Bronchial epithelial cell (primary cell): Measurements from ENCODE around the gene NR1D1. TPM values are rescaled to one million over a fixed set of nuclear protein-coding genes. Genes with fewer than 3 reads are reported as not detected.

Experiments
- DNase-seq: peaks from one replicate; pipeline ENCODE4 v3.0.0-alpha.2; 2010; ENCODE audit warnings: low read depth
- FAIRE-seq: peaks from 2 replicates; lab custom pipeline; 2011; peaks lifted over from hg19 to GRCh38; lab: Jason Lieb, UNC
- H3K27me3 ChIP-seq: 2 replicates; pipeline ENCODE4 v1.5.1; 2011; ENCODE audit warnings: low read length; ENCODE audit not compliant: control insufficient read depth, insufficient read depth
- H3K36me3 ChIP-seq: 2 replicates; pipeline ENCODE4 v1.5.1; 2011; ENCODE audit warnings: low read length; ENCODE audit not compliant: control insufficient read depth, insufficient read depth
- H3K4me3 ChIP-seq: 2 replicates; pipeline ENCODE4 v1.5.1; 2011; ENCODE audit warnings: mild to moderate bottlenecking, low read depth, low read length, control low read depth
- total RNA-seq: library from RNA; depleted of rRNA; stranded (reverse); fragments of >200 nt; gene quantifications from 2 replicates; pipeline ENCODE4 v1.2.1, GENCODE V29; 2014
- TF ChIP-seq, protein P1 (sequence below): IDR thresholded peaks from 2 replicates; pipeline ENCODE4 v1.5.1; 2011; ENCODE audit warnings: mild to moderate bottlenecking, moderate library complexity, low read length, control low read depth, inconsistent platforms; ENCODE audit not compliant: insufficient read depth, severe bottlenecking

Gene NR1D1
- total RNA-seq, 1 donor from 2014 or later, result 0.79 TPM

DNA sequence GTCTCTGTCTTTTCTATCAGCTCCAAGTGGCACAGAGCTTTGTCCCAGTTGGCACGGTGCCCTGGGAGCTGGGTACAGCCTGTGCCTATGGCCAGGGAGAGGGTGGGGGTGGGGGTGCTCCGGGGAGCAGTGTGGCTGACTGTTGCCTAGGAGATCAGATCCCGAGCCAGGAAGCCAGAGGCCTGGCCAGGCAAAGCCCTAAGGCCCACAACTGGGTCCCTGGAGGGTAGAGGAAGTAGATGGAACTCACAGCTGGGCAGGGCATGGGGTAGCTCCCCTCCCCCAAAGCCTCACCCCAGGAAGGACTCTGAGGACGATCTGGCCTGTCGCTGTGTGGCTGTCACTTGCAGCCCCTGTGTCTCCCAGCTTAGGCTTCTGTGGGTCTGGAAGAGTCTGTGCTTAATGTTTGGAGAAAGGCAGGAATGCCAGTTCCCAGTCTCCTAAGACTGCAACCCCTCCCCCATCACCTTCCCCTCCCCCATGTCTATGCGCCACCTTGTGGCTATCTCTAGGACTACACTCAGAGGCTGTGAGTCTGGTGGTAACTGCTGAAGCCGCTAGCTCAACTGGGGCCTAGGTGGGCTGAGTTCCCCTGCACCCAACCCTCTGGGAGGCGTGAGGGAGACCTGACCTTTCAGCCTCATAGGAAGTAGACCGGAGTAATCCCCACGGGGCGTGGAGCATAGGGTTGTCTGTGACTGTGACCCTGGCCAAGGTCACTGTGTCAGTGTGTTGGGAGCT is 25.0 kb downstream of the NR1D1 start:
- TF ChIP-seq, protein P1, sequence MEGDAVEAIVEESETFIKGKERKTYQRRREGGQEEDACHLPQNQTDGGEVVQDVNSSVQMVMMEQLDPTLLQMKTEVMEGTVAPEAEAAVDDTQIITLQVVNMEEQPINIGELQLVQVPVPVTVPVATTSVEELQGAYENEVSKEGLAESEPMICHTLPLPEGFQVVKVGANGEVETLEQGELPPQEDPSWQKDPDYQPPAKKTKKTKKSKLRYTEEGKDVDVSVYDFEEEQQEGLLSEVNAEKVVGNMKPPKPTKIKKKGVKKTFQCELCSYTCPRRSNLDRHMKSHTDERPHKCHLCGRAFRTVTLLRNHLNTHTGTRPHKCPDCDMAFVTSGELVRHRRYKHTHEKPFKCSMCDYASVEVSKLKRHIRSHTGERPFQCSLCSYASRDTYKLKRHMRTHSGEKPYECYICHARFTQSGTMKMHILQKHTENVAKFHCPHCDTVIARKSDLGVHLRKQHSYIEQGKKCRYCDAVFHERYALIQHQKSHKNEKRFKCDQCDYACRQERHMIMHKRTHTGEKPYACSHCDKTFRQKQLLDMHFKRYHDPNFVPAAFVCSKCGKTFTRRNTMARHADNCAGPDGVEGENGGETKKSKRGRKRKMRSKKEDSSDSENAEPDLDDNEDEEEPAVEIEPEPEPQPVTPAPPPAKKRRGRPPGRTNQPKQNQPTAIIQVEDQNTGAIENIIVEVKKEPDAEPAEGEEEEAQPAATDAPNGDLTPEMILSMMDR, result peak; percentile 86
- no peak overlapping the region for H3K4me3 ChIP-seq
- DNase-seq (peak; percentile 30), FAIRE-seq (no peak)
- H3K36me3 ChIP-seq, result no peaks in the 10 kb centered on the region
- peaks cover 2% of the 10 kb centered on the region for H3K27me3 ChIP-seq

- FAIRE-seq, result no peak
- Histone ChIP-seq H3K4me3 (no peak overlapping the region), H3K27me3 (peaks cover 2% of the 10 kb centered on the region), H3K36me3 (no peaks in the 10 kb centered on the region)
- TF ChIP-seq, protein P1, result no peak
- no peak for DNase-seq
Measured at GRCh38 chr17:40074871-40075200, 25.6 kb downstream of the NR1D1 start.

- FAIRE-seq (no peak), DNase-seq (no peak)
- no peak overlapping the region for H3K4me3 ChIP-seq
- no peaks in the 10 kb centered on the region for H3K36me3 ChIP-seq
- peaks cover 2% of the 10 kb centered on the region for H3K27me3 ChIP-seq
- TF ChIP-seq, protein P1, result no peak
Measured at GRCh38 chr17:40074175-40074512, 26.2 kb downstream of the NR1D1 start.

DNA sequence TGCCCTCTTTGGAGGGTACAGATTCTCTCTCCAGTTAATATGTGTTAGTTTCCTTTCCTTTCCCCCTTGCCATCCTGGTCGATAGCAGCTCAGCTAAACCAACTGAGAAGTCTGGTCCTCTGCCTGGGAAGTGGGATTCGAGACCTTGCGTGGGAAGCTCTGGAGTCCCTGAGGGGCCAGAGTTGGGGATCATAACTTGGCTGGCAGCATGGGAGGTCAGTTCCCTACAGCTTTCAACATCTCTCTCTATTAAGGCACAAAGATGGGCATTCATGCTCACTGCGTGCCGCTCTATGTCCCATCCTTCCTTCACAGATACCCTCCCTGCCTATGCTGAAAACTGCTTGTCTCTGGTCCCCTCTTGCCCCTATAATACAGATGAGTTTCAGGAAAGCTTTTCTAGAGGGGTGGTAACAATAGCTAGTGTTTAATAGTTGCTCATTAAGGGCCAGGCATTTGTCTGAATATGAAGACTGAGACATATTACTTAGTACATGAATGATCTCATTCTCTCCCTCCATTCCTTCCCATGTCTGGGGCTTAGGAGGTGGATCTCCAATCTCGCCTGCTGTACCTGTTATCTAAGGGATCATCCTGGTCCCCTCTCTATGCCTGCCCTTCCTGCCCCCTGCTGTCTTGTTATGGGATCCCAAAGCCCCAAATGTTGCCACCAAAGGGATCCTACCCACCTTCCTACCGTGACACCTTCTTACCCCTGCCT is 26.8 kb downstream of the NR1D1 start:
- Histone ChIP-seq H3K27me3 (peaks cover 2% of the 10 kb centered on the region), H3K4me3 (no peak overlapping the region), H3K36me3 (no peaks in the 10 kb centered on the region)
- no peak for DNase-seq
- TF ChIP-seq, protein P1, result no peak
- no peak for FAIRE-seq

DNA sequence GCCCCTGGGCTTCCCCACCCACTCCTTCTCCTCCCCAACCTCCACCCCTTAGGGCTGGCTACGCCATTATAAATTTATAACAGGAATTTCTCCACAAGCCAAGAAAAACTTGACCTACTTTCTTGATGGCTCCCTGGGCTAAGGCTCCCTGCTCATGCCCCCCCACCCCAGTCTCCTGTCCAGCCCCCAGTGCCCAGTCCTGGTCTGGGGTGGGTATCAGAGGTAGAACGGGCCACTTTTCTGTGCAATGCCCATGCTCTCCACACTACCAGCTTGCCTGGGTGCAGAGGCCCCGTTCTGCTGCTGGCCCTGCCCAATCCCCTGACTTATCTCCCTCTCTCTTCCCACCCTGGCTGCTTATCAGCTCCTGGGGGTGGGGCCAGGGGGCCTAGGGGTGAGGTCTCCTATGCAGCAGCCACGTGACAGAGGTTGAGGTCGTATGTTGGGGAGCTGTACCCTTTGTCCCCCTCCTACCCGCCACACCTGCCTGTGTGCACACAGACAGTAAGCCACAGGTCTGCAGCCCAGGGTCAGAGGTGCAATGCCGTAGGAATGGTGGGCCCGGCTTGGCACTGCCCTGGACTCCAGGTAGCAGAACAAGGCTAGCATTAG is 27.5 kb downstream of the NR1D1 start:
- FAIRE-seq, result no peak
- Histone ChIP-seq H3K36me3 (no peaks in the 10 kb centered on the region), H3K27me3 (peaks cover 2% of the 10 kb centered on the region), H3K4me3 (no peak overlapping the region)
- no peak for DNase-seq
- TF ChIP-seq, protein P1, result no peak
